G401 (cell line): ENCODE measurements around the gene LCP2. TPM values are rescaled to one million over a fixed set of nuclear protein-coding genes. Genes with fewer than 3 reads are reported as not detected.

Source experiments
- DNase-seq: peaks from one replicate; pipeline ENCODE4 v3.0.0-alpha.2; 2015; ENCODE audit warnings: low spot score
- in situ Hi-C: cut with HindIII; loops from 2 replicates; pipeline ENCODE4 v1.10.0; 2016; ENCODE audit warnings: low sequenced_read_pairs, mixed read lengths
- total RNA-seq: library from RNA; depleted of rRNA; stranded (reverse); fragments of >200 nt; shearing (Covaris generic); gene quantifications from 2 replicates; pipeline ENCODE4 v1.2.3, GENCODE V29; 2014

Gene LCP2
- total RNA-seq, 1 experiment from 2014 or later: not detected

GRCh38 chr5:170233358-170233892 is 64.2 kb downstream of the LCP2 start:
- no peak for DNase-seq
- in situ Hi-C loops: no loop called here

GRCh38 chr5:170232786-170233185 is 64.8 kb downstream of the LCP2 start, which contains the start of gene C5orf58:
TSS of gene C5orf58 (plus strand) at chr5:170232985. CDS start at chr5:170234977, 1,992 bp downstream.
- in situ Hi-C loops: no loop called here

GRCh38 chr5:170228762-170229435 is 68.7 kb downstream of the LCP2 start:
- in situ Hi-C loops: no loop called here
- no peak for DNase-seq

More at GRCh38 chr5:170232786-170233185, 64.8 kb downstream of the LCP2 start, which contains the start of gene C5orf58:
- DNase-seq: no peak

- DNase-seq: no peak
- in situ Hi-C loops: no loop called here
These were observed 70.9 kb downstream of the LCP2 start for GRCh38 chr5:170226661-170227060.

- no peak for DNase-seq
- in situ Hi-C loops: no loop called here
These were observed 71.4 kb downstream of the LCP2 start for GRCh38 chr5:170226129-170226615.

GRCh38 chr5:170225326-170226128 is 72.0 kb downstream of the LCP2 start:
- peak; percentile 76 for DNase-seq
- in situ Hi-C loops: no loop called here

- no peak for DNase-seq
- in situ Hi-C loops: no loop called here
These were observed 73.7 kb downstream of the LCP2 start for GRCh38 chr5:170223906-170224305.

- in situ Hi-C loops: no loop called here
- no peak for DNase-seq
These were observed 74.2 kb downstream of the LCP2 start for GRCh38 chr5:170223360-170223759.

GRCh38 chr5:170221327-170221741 is 76.2 kb downstream of the LCP2 start:
- peak; percentile 28 for DNase-seq
- in situ Hi-C loops: no loop called here

- in situ Hi-C loops: no loop called here
- DNase-seq: no peak
These were observed 77.4 kb downstream of the LCP2 start for GRCh38 chr5:170220191-170220590.

GRCh38 chr5:170219615-170220014 is 78.0 kb downstream of the LCP2 start:
- DNase-seq: no peak
- in situ Hi-C loops: no loop called here

GRCh38 chr5:170218726-170219125 is 78.9 kb downstream of the LCP2 start:
- DNase-seq: peak; percentile 74
- in situ Hi-C loops: no loop called here

- DNase-seq: no peak
- in situ Hi-C loops: no loop called here
These were observed 79.7 kb downstream of the LCP2 start for GRCh38 chr5:170217831-170218230.

- peak; percentile 14 for DNase-seq
- in situ Hi-C loops: no loop called here
These were observed 81.2 kb downstream of the LCP2 start for GRCh38 chr5:170216257-170216864.

GRCh38 chr5:170211575-170212334 is 85.8 kb downstream of the LCP2 start:
- no peak for DNase-seq
- in situ Hi-C loops: no loop called here

- in situ Hi-C loops: no loop called here
- DNase-seq: no peak
These were observed 90.6 kb downstream of the LCP2 start for GRCh38 chr5:170206958-170207357.

- in situ Hi-C loops: no loop called here
- no peak for DNase-seq
These were observed 91.4 kb downstream of the LCP2 start for GRCh38 chr5:170206216-170206615.

GRCh38 chr5:170204202-170204601 is 93.4 kb downstream of the LCP2 start:
- in situ Hi-C loops: no loop called here
- no peak for DNase-seq

- no peak for DNase-seq
- in situ Hi-C loops: no loop called here
These were observed 95.5 kb downstream of the LCP2 start for GRCh38 chr5:170202117-170202516.
